Endodermal cell (in vitro differentiated cells): Measurements from ENCODE around the gene GSX2. TPM values are rescaled to one million over a fixed set of nuclear protein-coding genes. Genes with fewer than 3 reads are reported as not detected.

Source experiments
- DNase-seq: peaks from one replicate; pipeline ENCODE4 v3.0.0-alpha.2; 2017
- H3K27ac ChIP-seq: 2 replicates; pipeline ENCODE4 v1.5.1; 2013; ENCODE audit warnings: mild to moderate bottlenecking, low read depth, low read length, moderate library complexity
- H3K27me3 ChIP-seq: 2 replicates; pipeline ENCODE4 v1.6.1; 2013; ENCODE audit warnings: mild to moderate bottlenecking, low read length, moderate library complexity; ENCODE audit not compliant: insufficient read depth, control insufficient read depth, poor library complexity, severe bottlenecking
- H3K36me3 ChIP-seq: 2 replicates; pipeline ENCODE4 v1.7.0; 2013; ENCODE audit warnings: mild to moderate bottlenecking, low read length, moderate library complexity; ENCODE audit not compliant: control insufficient read depth, insufficient read depth
- H3K4me1 ChIP-seq: one replicate; pipeline ENCODE4 v1.7.0; 2013; ENCODE audit warnings: low read length; ENCODE audit not compliant: control insufficient read depth, insufficient read depth
- H3K4me3 ChIP-seq: 2 replicates; pipeline ENCODE4 v1.5.1; 2013; ENCODE audit warnings: mild to moderate bottlenecking, low read length, moderate library complexity
- H3K9ac ChIP-seq: 2 replicates; pipeline ENCODE4 v1.6.1; 2013; ENCODE audit warnings: mild to moderate bottlenecking, low read length, moderate library complexity; ENCODE audit not compliant: poor library complexity, severe bottlenecking; ENCODE audit errors: extremely low read depth
- H3K9me3 ChIP-seq: 2 replicates; pipeline ENCODE4 v1.6.1; 2013; ENCODE audit warnings: mild to moderate bottlenecking, low read length, moderate library complexity; ENCODE audit not compliant: control insufficient read depth
- H3K27ac Mint-ChIP-seq: 2 replicates; pipeline ENCODE4 v1.8.0; 2020; ENCODE audit warnings: mixed read lengths
- H3K27me3 Mint-ChIP-seq: 2 replicates; pipeline ENCODE4 v1.8.0; 2021; ENCODE audit warnings: mild to moderate bottlenecking, mixed read lengths; ENCODE audit not compliant: insufficient read depth
- H3K36me3 Mint-ChIP-seq: 2 replicates; pipeline ENCODE4 v1.8.0; 2020; ENCODE audit warnings: low read depth, mixed read lengths
- H3K4me1 Mint-ChIP-seq: 2 replicates; pipeline ENCODE4 v1.8.0; 2020; ENCODE audit warnings: mixed read lengths
- H3K4me3 Mint-ChIP-seq: 2 replicates; pipeline ENCODE4 v1.8.0; 2020; ENCODE audit warnings: mild to moderate bottlenecking, moderate library complexity, mixed read lengths
- H3K9me3 Mint-ChIP-seq: 2 replicates; pipeline ENCODE4 v1.8.0; 2020; ENCODE audit warnings: mild to moderate bottlenecking, mixed read lengths
- CTCF ChIP-seq: fragments of 200-600 bp; sonication (generic); conservative IDR thresholded peaks from 2 replicates; pipeline ENCODE4 v1.5.0; 2021; ENCODE audit warnings: antibody characterized with exemption, mild to moderate bottlenecking
- WGBS, 2 experiments: methylation state at CpG; one replicate each; pipeline versions ENCODE4 v1.1.5 to v1.1.7; 2013; ENCODE audit warnings: missing lambda C conversion rate in 2 of 2, mixed read lengths in 1 of 2; ENCODE audit not compliant: insufficient coverage in 1 of 2, insufficient read length in 1 of 2; 5-methylcytosine and 5-hydroxymethylcytosine counted together
- total RNA-seq, 2 donors: library from RNA; stranded (reverse); fragmentation: NEBNext Ultra II Directional in 1 of 2; extraction: Animal tissue kit (Norgen Biotek cat#: 25700) in 1 of 2; gene quantifications; 2 replicates in 1 of 2; 3 replicates in 1 of 2; pipeline ENCODE4 v1.2.1, GENCODE V29; 2021

The GSX2 gene
- total RNA-seq, 2 donors from 2014 or later = not detected

GRCh38 chr4:54094451-54094850 is 5.5 kb upstream of the GSX2 start:
- WGBS, 2 experiments = 41% methylated on average over 4 of the region's 6 CpGs; no CpG with 5 or more reads in 1 of the 2 experiments
- Histone ChIP-seq H3K9ac (no peak overlapping the region), H3K4me1 (peaks cover 7% of the 10 kb centered on the region), H3K36me3 (no peaks in the 10 kb centered on the region), H3K4me3 (no peak overlapping the region), H3K27ac (no peak overlapping the region), H3K9me3 (no peaks in the 10 kb centered on the region), H3K27me3 (peaks cover 92% of the 10 kb centered on the region)
- no peak for DNase-seq
- H3K27me3 Mint-ChIP-seq = peaks cover 96% of the 10 kb centered on the region
- no peak overlapping the region for H3K27ac Mint-ChIP-seq
- no peak overlapping the region for H3K4me3 Mint-ChIP-seq
- H3K36me3 Mint-ChIP-seq = no peaks in the 10 kb centered on the region
- H3K9me3 Mint-ChIP-seq = no peaks in the 10 kb centered on the region
- TF ChIP-seq CTCF = no peak
- H3K4me1 Mint-ChIP-seq = peaks cover 46% of the 10 kb centered on the region

- peak; percentile 61 for DNase-seq
- Mint-ChIP-seq H3K27ac (no peak overlapping the region), H3K4me3 (no peak overlapping the region), H3K4me1 (peaks cover 49% of the 10 kb centered on the region), H3K27me3 (peaks cover 100% of the 10 kb centered on the region), H3K9me3 (no peaks in the 10 kb centered on the region), H3K36me3 (no peaks in the 10 kb centered on the region)
- Histone ChIP-seq H3K27me3 (peaks cover 100% of the 10 kb centered on the region), H3K9me3 (no peaks in the 10 kb centered on the region), H3K27ac (no peak overlapping the region), H3K4me1 (peaks cover 11% of the 10 kb centered on the region), H3K9ac (no peak overlapping the region), H3K4me3 (no peak overlapping the region), H3K36me3 (no peaks in the 10 kb centered on the region)
- WGBS, 2 experiments = 20 to 22% methylated on average over 3 to 19 of the region's 19 CpGs
- TF ChIP-seq CTCF = no peak
Measured at GRCh38 chr4:54095110-54095825, 4.7 kb upstream of the GSX2 start.

- Histone ChIP-seq H3K27me3 (peaks cover 100% of the 10 kb centered on the region), H3K9me3 (no peaks in the 10 kb centered on the region), H3K9ac (no peak overlapping the region), H3K4me3 (no peak overlapping the region), H3K36me3 (no peaks in the 10 kb centered on the region), H3K4me1 (peaks cover 16% of the 10 kb centered on the region), H3K27ac (no peak overlapping the region)
- DNase-seq = peak; percentile 55
- Mint-ChIP-seq H3K36me3 (no peaks in the 10 kb centered on the region), H3K27me3 (peaks cover 100% of the 10 kb centered on the region), H3K27ac (no peak overlapping the region), H3K4me3 (no peak overlapping the region), H3K9me3 (no peaks in the 10 kb centered on the region), H3K4me1 (peaks cover 51% of the 10 kb centered on the region)
- no peak for TF ChIP-seq CTCF
- 26 to 35% methylated on average over 5 to 13 of the region's 13 CpGs for whole genome bisulfite sequencing, 2 experiments
Measured at GRCh38 chr4:54096295-54096962, 3.5 kb upstream of the GSX2 start.
